ENCODE data around the gene TCL1B.

Gene TCL1B

DNA sequence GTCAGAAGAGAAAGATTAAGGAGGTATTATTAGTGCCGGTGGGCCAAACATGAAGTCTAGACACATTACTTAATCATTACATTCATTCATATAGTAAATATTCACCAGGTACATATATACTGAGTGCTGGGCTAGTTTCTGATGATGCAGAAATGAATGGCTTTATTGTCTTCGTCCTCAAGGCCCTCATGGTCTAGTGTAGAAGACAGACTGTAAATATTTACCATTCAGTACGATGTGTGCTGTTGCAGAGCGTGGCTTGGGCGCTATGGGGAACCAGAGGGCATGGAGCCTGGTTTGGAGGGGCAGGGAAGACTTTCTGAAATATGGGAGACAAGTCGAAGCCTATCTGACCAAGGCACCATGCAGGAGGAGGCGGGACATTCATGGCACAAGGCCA is 37.0 kb upstream of the TCL1B start:
- H3K18ac ChIP-seq (ENCODE audit: low read depth in 1 of 2, low read length in 2 of 2): no peak overlapping the region
- no peak overlapping the region for H3K4me2 ChIP-seq (ENCODE audit: low read length, poor library complexity, severe bottlenecking)
- DNase-seq: no peak
- no peak overlapping the region for H3K9ac ChIP-seq (ENCODE audit: low read length)
- peak overlapping the region; percentile 35 for H4K91ac ChIP-seq (ENCODE audit: low read length)
- no peaks in the 10 kb centered on the region for H3K79me1 ChIP-seq (replicated peaks; ENCODE audit: low read length, poor library complexity, severe bottlenecking)
- no peak overlapping the region for H3K23ac ChIP-seq (ENCODE audit: low read length in 2 of 2)
- no peak overlapping the region for H2AK5ac ChIP-seq (ENCODE audit: low read length, severe bottlenecking)
- H2BK5ac ChIP-seq (ENCODE audit: low read depth, low read length, poor library complexity, severe bottlenecking): no peak overlapping the region
- no peak overlapping the region for H3K14ac ChIP-seq (ENCODE audit: low read length in 2 of 2)
- no peaks in the 10 kb centered on the region for H3K4me1 ChIP-seq (ENCODE audit: control insufficient read depth, insufficient read depth, low read depth, low read length)
- peaks cover 3 to 6% of the 10 kb centered on the region in 2 experiments for H3K27me3 ChIP-seq (ENCODE audit: control insufficient read depth in 1 of 2, insufficient read depth in 1 of 2, low read length in 2 of 2)
- H2BK120ac ChIP-seq (ENCODE audit: low read depth, low read length): no peak overlapping the region
- H3K4ac ChIP-seq (ENCODE audit: low read depth in 1 of 2, low read length in 2 of 2): no peak overlapping the region
- no peaks in the 10 kb centered on the region for H3K36me3 ChIP-seq (ENCODE audit: control insufficient read depth in 1 of 2, insufficient read depth in 2 of 2, low read depth in 1 of 2, low read length in 2 of 2)
- H2AFZ ChIP-seq (ENCODE audit: low read depth, low read length): no peak overlapping the region
- H4K8ac ChIP-seq (ENCODE audit: low read length): no peak overlapping the region
- H2BK15ac ChIP-seq (ENCODE audit: low read depth, poor library complexity, severe bottlenecking): no peak overlapping the region
- 56% methylated on average over 6 of the region's 7 CpGs for WGBS
- H2BK12ac ChIP-seq (ENCODE audit: low read length in 2 of 2): no peak overlapping the region
- no peak overlapping the region for H3K27ac ChIP-seq (ENCODE audit: low read length, poor library complexity, severe bottlenecking)
- no peaks in the 10 kb centered on the region for H3K9me3 ChIP-seq (ENCODE audit: control insufficient read depth, low read length)
- H3K4me3 ChIP-seq (ENCODE audit: insufficient read depth in 1 of 2, low read depth in 1 of 2, low read length in 2 of 2): no peak overlapping the region

GRCh38 chr14:95651028-95651427 is 35.2 kb upstream of the TCL1B start:
- H2BK15ac ChIP-seq (ENCODE audit: low read depth, poor library complexity, severe bottlenecking): no peak overlapping the region
- no peaks in the 10 kb centered on the region for H3K36me3 ChIP-seq (ENCODE audit: control insufficient read depth in 1 of 2, insufficient read depth in 2 of 2, low read depth in 1 of 2, low read length in 2 of 2)
- H3K4me3 ChIP-seq (ENCODE audit: insufficient read depth in 1 of 2, low read depth in 1 of 2, low read length in 2 of 2): no peak overlapping the region
- no peak overlapping the region for H4K91ac ChIP-seq (ENCODE audit: low read length)
- no peak overlapping the region for H2BK12ac ChIP-seq (ENCODE audit: low read length in 2 of 2)
- no peaks in the 10 kb centered on the region for H3K9me3 ChIP-seq (ENCODE audit: control insufficient read depth, low read length)
- H2AK5ac ChIP-seq (ENCODE audit: low read length, severe bottlenecking): no peak overlapping the region
- no peak overlapping the region for H3K23ac ChIP-seq (ENCODE audit: low read length in 2 of 2)
- H3K27me3 ChIP-seq (ENCODE audit: control insufficient read depth in 1 of 2, insufficient read depth in 1 of 2, low read length in 2 of 2): peaks cover 3 to 5% of the 10 kb centered on the region in 2 experiments
- H2BK5ac ChIP-seq (ENCODE audit: low read depth, low read length, poor library complexity, severe bottlenecking): no peak overlapping the region
- no peak overlapping the region for H2BK120ac ChIP-seq (ENCODE audit: low read depth, low read length)
- DNase-seq: no peak
- H3K4me2 ChIP-seq (ENCODE audit: low read length, poor library complexity, severe bottlenecking): no peak overlapping the region
- H3K79me1 ChIP-seq (replicated peaks; ENCODE audit: low read length, poor library complexity, severe bottlenecking): no peaks in the 10 kb centered on the region
- no peak overlapping the region for H3K9ac ChIP-seq (ENCODE audit: low read length)
- WGBS: 67% methylated on average over 7 of the region's 7 CpGs
- no peak overlapping the region for H3K18ac ChIP-seq (ENCODE audit: low read depth in 1 of 2, low read length in 2 of 2)
- no peak overlapping the region for H4K8ac ChIP-seq (ENCODE audit: low read length)
- no peaks in the 10 kb centered on the region for H3K4me1 ChIP-seq (ENCODE audit: control insufficient read depth, insufficient read depth, low read depth, low read length)
- no peak overlapping the region for H3K14ac ChIP-seq (ENCODE audit: low read length in 2 of 2)
- H3K27ac ChIP-seq (ENCODE audit: low read length, poor library complexity, severe bottlenecking): no peak overlapping the region
- no peak overlapping the region for H3K4ac ChIP-seq (ENCODE audit: low read depth in 1 of 2, low read length in 2 of 2)
- no peak overlapping the region for H2AFZ ChIP-seq (ENCODE audit: low read depth, low read length)

DNA sequence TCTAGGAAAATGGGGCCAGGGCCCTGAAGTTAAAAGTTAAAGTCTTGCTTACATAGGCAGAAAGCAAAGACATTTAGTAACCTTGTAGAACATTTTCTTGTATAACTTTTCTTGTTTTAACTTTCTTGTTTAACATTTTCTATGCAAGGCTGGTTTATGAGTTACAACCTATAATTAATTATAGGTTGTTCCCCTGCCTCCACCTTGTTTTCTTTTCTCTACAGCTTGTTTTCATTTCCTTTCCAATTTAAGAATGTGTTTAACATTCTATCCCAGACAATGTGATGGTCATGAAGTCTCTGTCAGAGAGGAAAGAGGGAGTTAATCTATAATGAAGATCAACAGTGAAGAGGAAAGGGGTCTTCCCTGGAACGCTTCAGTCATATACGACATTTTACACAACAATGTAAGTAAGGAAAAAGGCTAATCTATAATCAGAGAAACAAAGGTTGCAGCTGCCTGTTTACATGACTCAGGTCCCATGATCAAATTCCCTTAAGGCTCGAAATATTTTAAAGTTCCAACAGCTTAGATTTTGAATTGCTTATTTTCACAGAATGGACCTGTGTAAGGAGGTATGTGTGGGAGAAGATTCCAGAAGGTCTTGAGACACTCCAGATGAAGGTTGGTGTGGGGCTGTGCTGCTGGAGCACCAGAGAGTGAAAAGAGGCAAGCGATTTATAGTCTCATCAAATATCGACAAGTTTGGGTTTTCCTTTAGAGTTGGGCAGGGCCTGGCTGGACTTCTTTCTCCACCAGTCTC is 34.2 kb upstream of the TCL1B start:
- H3K4me1 ChIP-seq (ENCODE audit: control insufficient read depth, insufficient read depth, low read depth, low read length): no peaks in the 10 kb centered on the region
- H2BK120ac ChIP-seq (ENCODE audit: low read depth, low read length): no peak overlapping the region
- H3K14ac ChIP-seq (ENCODE audit: low read length in 2 of 2): no peak overlapping the region
- H3K9ac ChIP-seq (ENCODE audit: low read length): no peak overlapping the region
- no peak overlapping the region for H3K4me2 ChIP-seq (ENCODE audit: low read length, poor library complexity, severe bottlenecking)
- H4K8ac ChIP-seq (ENCODE audit: low read length): no peak overlapping the region
- no peak overlapping the region for H2BK5ac ChIP-seq (ENCODE audit: low read depth, low read length, poor library complexity, severe bottlenecking)
- H3K36me3 ChIP-seq (ENCODE audit: control insufficient read depth in 1 of 2, insufficient read depth in 2 of 2, low read depth in 1 of 2, low read length in 2 of 2): no peaks in the 10 kb centered on the region
- no peak overlapping the region for H3K23ac ChIP-seq (ENCODE audit: low read length in 2 of 2)
- H2BK15ac ChIP-seq (ENCODE audit: low read depth, poor library complexity, severe bottlenecking): no peak overlapping the region
- no peaks in the 10 kb centered on the region for H3K79me1 ChIP-seq (replicated peaks; ENCODE audit: low read length, poor library complexity, severe bottlenecking)
- H3K27me3 ChIP-seq (ENCODE audit: control insufficient read depth in 1 of 2, insufficient read depth in 1 of 2, low read length in 2 of 2): peaks cover 3 to 5% of the 10 kb centered on the region in 2 experiments
- H2AK5ac ChIP-seq (ENCODE audit: low read length, severe bottlenecking): no peak overlapping the region
- H4K91ac ChIP-seq (ENCODE audit: low read length): no peak overlapping the region
- no peak overlapping the region for H2AFZ ChIP-seq (ENCODE audit: low read depth, low read length)
- no peaks in the 10 kb centered on the region for H3K9me3 ChIP-seq (ENCODE audit: control insufficient read depth, low read length)
- H3K4me3 ChIP-seq (ENCODE audit: insufficient read depth in 1 of 2, low read depth in 1 of 2, low read length in 2 of 2): no peak overlapping the region
- H3K27ac ChIP-seq (ENCODE audit: low read length, poor library complexity, severe bottlenecking): no peak overlapping the region
- 82% methylated on average over 3 of the region's 5 CpGs for WGBS
- no peak overlapping the region for H2BK12ac ChIP-seq (ENCODE audit: low read length in 2 of 2)
- no peak overlapping the region for H3K18ac ChIP-seq (ENCODE audit: low read depth in 1 of 2, low read length in 2 of 2)
- H3K4ac ChIP-seq (ENCODE audit: low read depth in 1 of 2, low read length in 2 of 2): no peak overlapping the region
- DNase-seq: no peak

DNA sequence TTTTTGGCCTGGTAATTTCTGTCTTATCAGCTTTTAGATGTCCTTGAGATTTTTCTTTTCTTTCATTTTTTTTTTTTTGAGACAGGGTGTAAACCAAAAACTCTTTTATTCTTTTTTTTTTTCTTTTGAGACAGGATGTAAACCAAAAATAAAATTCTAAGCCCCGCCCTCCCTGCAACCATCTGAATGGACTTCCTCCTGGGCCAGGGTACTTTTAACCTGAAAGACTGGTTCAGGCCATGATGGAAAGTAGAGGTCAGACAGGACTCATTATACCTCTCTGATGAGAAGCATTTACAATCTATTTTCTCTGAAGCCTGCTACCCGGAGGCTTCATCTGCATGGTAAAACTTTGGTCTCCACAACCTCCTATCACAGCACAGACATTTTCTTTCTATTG is 33.5 kb upstream of the TCL1B start:
- H3K4me1 ChIP-seq (ENCODE audit: control insufficient read depth, insufficient read depth, low read depth, low read length): no peaks in the 10 kb centered on the region
- no peak overlapping the region for H2AFZ ChIP-seq (ENCODE audit: low read depth, low read length)
- no peak overlapping the region for H2BK120ac ChIP-seq (ENCODE audit: low read depth, low read length)
- no peaks in the 10 kb centered on the region for H3K9me3 ChIP-seq (ENCODE audit: control insufficient read depth, low read length)
- H2BK12ac ChIP-seq (ENCODE audit: low read length in 2 of 2): no peak overlapping the region
- no peak overlapping the region for H3K4me2 ChIP-seq (ENCODE audit: low read length, poor library complexity, severe bottlenecking)
- DNase-seq: no peak
- no peak overlapping the region for H3K4me3 ChIP-seq (ENCODE audit: insufficient read depth in 1 of 2, low read depth in 1 of 2, low read length in 2 of 2)
- H3K9ac ChIP-seq (ENCODE audit: low read length): no peak overlapping the region
- no peak overlapping the region for H3K4ac ChIP-seq (ENCODE audit: low read depth in 1 of 2, low read length in 2 of 2)
- no peak overlapping the region for H4K8ac ChIP-seq (ENCODE audit: low read length)
- no peaks in the 10 kb centered on the region for H3K36me3 ChIP-seq (ENCODE audit: control insufficient read depth in 1 of 2, insufficient read depth in 2 of 2, low read depth in 1 of 2, low read length in 2 of 2)
- H3K14ac ChIP-seq (ENCODE audit: low read length in 2 of 2): no peak overlapping the region
- no peak overlapping the region for H3K18ac ChIP-seq (ENCODE audit: low read depth in 1 of 2, low read length in 2 of 2)
- H2BK15ac ChIP-seq (ENCODE audit: low read depth, poor library complexity, severe bottlenecking): no peak overlapping the region
- H2BK5ac ChIP-seq (ENCODE audit: low read depth, low read length, poor library complexity, severe bottlenecking): no peak overlapping the region
- H3K27me3 ChIP-seq (ENCODE audit: control insufficient read depth in 1 of 2, insufficient read depth in 1 of 2, low read length in 2 of 2): peaks cover 3 to 5% of the 10 kb centered on the region in 2 experiments
- no peak overlapping the region for H3K23ac ChIP-seq (ENCODE audit: low read length in 2 of 2)
- no peak overlapping the region for H2AK5ac ChIP-seq (ENCODE audit: low read length, severe bottlenecking)
- no peak overlapping the region for H4K91ac ChIP-seq (ENCODE audit: low read length)
- no peaks in the 10 kb centered on the region for H3K79me1 ChIP-seq (replicated peaks; ENCODE audit: low read length, poor library complexity, severe bottlenecking)
- 83% methylated on average over 2 of the region's 2 CpGs for WGBS
- no peak overlapping the region for H3K27ac ChIP-seq (ENCODE audit: low read length, poor library complexity, severe bottlenecking)
